Measurements from ENCODE around the gene AKAP6.
"Not testable (repeated sequence)": the region's sequence is repeated elsewhere in the genome, so short reads cannot be mapped to it uniquely, and the experiment has no call there.

Gene AKAP6

GRCh38 chr14:32370714-32371113 lies 41.6 kb downstream of the AKAP6 start:
- Histone ChIP-seq H3K9ac (ENCODE audit: low read depth in 1 of 2, low read length in 2 of 2) (no peak overlapping the region), H3K27me3 (ENCODE audit: control insufficient read depth in 2 of 2, insufficient read depth in 2 of 2, low read length in 2 of 2) (no peaks in the 10 kb centered on the region), H3K27ac (ENCODE audit: low read depth in 2 of 2, low read length in 2 of 2) (no peak overlapping the region), H3K36me3 (ENCODE audit: control insufficient read depth in 2 of 2, insufficient read depth in 2 of 2, low read length in 2 of 2) (no peaks in the 10 kb centered on the region), H3K9me3 (ENCODE audit: control insufficient read depth in 2 of 2, low read length in 2 of 2) (no peaks in the 10 kb centered on the region), H3K4me1 (ENCODE audit: control insufficient read depth in 2 of 2, insufficient read depth in 2 of 2, low read length in 2 of 2) (no peaks in the 10 kb centered on the region), H3K4me3 (ENCODE audit: low read length in 2 of 2) (no peak overlapping the region)

DNA sequence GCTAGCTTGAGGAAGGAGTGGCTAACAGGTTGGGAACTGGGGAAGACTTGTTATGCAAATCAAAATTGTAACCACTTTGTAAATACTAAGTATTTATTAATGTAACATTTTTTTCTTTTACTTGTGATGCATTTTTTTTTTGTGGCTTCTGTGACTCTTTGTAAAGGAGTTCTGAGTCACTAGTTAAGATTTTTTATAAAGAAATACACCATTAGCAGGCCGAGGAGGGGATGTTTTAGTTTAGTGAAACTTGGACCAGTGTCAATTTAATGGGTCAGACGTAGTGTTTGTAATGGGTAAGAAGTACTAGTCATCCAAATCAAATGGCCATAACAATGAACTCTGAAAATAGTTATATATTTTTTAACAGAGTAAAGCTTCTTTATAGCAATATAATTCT lies 43.1 kb downstream of the AKAP6 start:
- Histone ChIP-seq H3K36me3 (ENCODE audit: control insufficient read depth in 2 of 2, insufficient read depth in 2 of 2, low read length in 2 of 2) (no peaks in the 10 kb centered on the region), H3K27me3 (ENCODE audit: control insufficient read depth in 2 of 2, insufficient read depth in 2 of 2, low read length in 2 of 2) (no peaks in the 10 kb centered on the region), H3K9me3 (ENCODE audit: control insufficient read depth in 2 of 2, low read length in 2 of 2) (no peaks in the 10 kb centered on the region), H3K27ac (ENCODE audit: low read depth in 2 of 2, low read length in 2 of 2) (no peak overlapping the region), H3K9ac (ENCODE audit: low read depth in 1 of 2, low read length in 2 of 2) (no peak overlapping the region), H3K4me3 (ENCODE audit: low read length in 2 of 2) (no peak overlapping the region), H3K4me1 (ENCODE audit: control insufficient read depth in 2 of 2, insufficient read depth in 2 of 2, low read length in 2 of 2) (no peaks in the 10 kb centered on the region)

- H3K27me3 ChIP-seq (ENCODE audit: control insufficient read depth in 2 of 2, insufficient read depth in 2 of 2, low read length in 2 of 2); H3K9me3 ChIP-seq (ENCODE audit: control insufficient read depth in 2 of 2, low read length in 2 of 2); H3K4me3 ChIP-seq (ENCODE audit: low read length in 2 of 2); H3K36me3 ChIP-seq (ENCODE audit: control insufficient read depth in 2 of 2, insufficient read depth in 2 of 2, low read length in 2 of 2); H3K9ac ChIP-seq (ENCODE audit: low read depth in 1 of 2, low read length in 2 of 2); H3K4me1 ChIP-seq (ENCODE audit: control insufficient read depth in 2 of 2, insufficient read depth in 2 of 2, low read length in 2 of 2); H3K27ac ChIP-seq (ENCODE audit: low read depth in 2 of 2, low read length in 2 of 2): not testable (repeated sequence)
Measured at GRCh38 chr14:32373174-32373573, 44.1 kb downstream of the AKAP6 start.

DNA sequence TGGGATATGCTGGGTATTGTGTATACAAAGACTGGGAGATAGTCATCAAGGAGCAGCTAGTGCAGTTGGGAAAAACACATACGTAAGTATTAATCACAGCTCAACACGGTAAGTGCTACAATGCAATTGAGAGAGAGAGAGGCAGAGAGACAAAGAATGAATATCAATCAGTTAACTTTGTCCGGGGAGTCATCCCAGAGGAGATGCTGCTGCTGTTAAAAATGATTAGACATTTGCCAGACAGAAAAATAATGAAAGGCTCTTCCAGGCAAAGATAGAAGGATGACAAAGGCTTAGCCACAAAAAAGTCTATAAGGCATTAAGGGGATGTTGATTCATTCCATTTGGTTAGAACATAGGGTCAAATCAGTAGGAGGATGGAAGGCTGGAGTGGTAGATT lies 45.1 kb downstream of the AKAP6 start:
- Histone ChIP-seq H3K27me3 (ENCODE audit: control insufficient read depth in 2 of 2, insufficient read depth in 2 of 2, low read length in 2 of 2) (no peaks in the 10 kb centered on the region), H3K4me3 (ENCODE audit: low read length in 2 of 2) (no peak overlapping the region), H3K36me3 (ENCODE audit: control insufficient read depth in 2 of 2, insufficient read depth in 2 of 2, low read length in 2 of 2) (no peaks in the 10 kb centered on the region), H3K9me3 (ENCODE audit: control insufficient read depth in 2 of 2, low read length in 2 of 2) (no peaks in the 10 kb centered on the region), H3K4me1 (ENCODE audit: control insufficient read depth in 2 of 2, insufficient read depth in 2 of 2, low read length in 2 of 2) (no peaks in the 10 kb centered on the region), H3K27ac (ENCODE audit: low read depth in 2 of 2, low read length in 2 of 2) (no peak overlapping the region), H3K9ac (ENCODE audit: low read depth in 1 of 2, low read length in 2 of 2) (no peak overlapping the region)

DNA sequence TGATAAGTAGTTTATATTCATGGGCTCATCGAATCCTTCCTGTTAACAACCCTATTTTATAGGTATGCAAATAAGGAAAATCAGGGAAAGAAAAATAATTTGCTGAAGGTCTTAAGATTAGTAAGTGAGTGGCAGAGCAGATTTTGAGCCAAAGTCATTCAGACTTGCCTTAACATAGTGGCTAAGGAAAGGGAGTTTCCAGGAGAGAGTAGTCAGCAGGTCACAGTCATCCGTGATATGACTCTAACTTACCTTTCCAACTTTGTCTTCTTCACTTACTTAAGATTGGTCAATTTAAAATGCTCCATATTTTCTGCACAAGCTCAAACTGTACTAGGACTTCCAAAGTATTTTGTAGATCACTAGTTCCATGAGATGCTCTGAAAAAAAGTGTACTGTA lies 46.6 kb downstream of the AKAP6 start:
- no peaks in the 10 kb centered on the region for H3K9me3 ChIP-seq (ENCODE audit: control insufficient read depth in 2 of 2, low read length in 2 of 2)
- H3K9ac ChIP-seq (ENCODE audit: low read depth in 1 of 2, low read length in 2 of 2), result no peak overlapping the region
- H3K27me3 ChIP-seq (ENCODE audit: control insufficient read depth in 2 of 2, insufficient read depth in 2 of 2, low read length in 2 of 2), result no peaks in the 10 kb centered on the region
- no peaks in the 10 kb centered on the region for H3K4me1 ChIP-seq (ENCODE audit: control insufficient read depth in 2 of 2, insufficient read depth in 2 of 2, low read length in 2 of 2)
- H3K4me3 ChIP-seq (ENCODE audit: low read length in 2 of 2), result no peak overlapping the region
- no peak overlapping the region for H3K27ac ChIP-seq (ENCODE audit: low read depth in 2 of 2, low read length in 2 of 2)
- H3K36me3 ChIP-seq (ENCODE audit: control insufficient read depth in 2 of 2, insufficient read depth in 2 of 2, low read length in 2 of 2), result no peaks in the 10 kb centered on the region

- no peaks in the 10 kb centered on the region for H3K36me3 ChIP-seq (ENCODE audit: control insufficient read depth in 2 of 2, insufficient read depth in 2 of 2, low read length in 2 of 2)
- H3K9ac ChIP-seq (ENCODE audit: low read depth in 1 of 2, low read length in 2 of 2), result no peak overlapping the region
- H3K27ac ChIP-seq (ENCODE audit: low read depth in 2 of 2, low read length in 2 of 2), result no peak overlapping the region
- no peaks in the 10 kb centered on the region for H3K27me3 ChIP-seq (ENCODE audit: control insufficient read depth in 2 of 2, insufficient read depth in 2 of 2, low read length in 2 of 2)
- no peaks in the 10 kb centered on the region for H3K4me1 ChIP-seq (ENCODE audit: control insufficient read depth in 2 of 2, insufficient read depth in 2 of 2, low read length in 2 of 2)
- no peak overlapping the region for H3K4me3 ChIP-seq (ENCODE audit: low read length in 2 of 2)
- H3K9me3 ChIP-seq (ENCODE audit: control insufficient read depth in 2 of 2, low read length in 2 of 2), result no peaks in the 10 kb centered on the region
Measured at GRCh38 chr14:32377046-32377646, 48.0 kb downstream of the AKAP6 start.

GRCh38 chr14:32378284-32378683 lies 49.2 kb downstream of the AKAP6 start:
- H3K4me3 ChIP-seq (ENCODE audit: low read length in 2 of 2), result no peak overlapping the region
- no peaks in the 10 kb centered on the region for H3K9me3 ChIP-seq (ENCODE audit: control insufficient read depth in 2 of 2, low read length in 2 of 2)
- no peak overlapping the region for H3K27ac ChIP-seq (ENCODE audit: low read depth in 2 of 2, low read length in 2 of 2)
- H3K9ac ChIP-seq (ENCODE audit: low read depth in 1 of 2, low read length in 2 of 2), result no peak overlapping the region
- H3K4me1 ChIP-seq (ENCODE audit: control insufficient read depth in 2 of 2, insufficient read depth in 2 of 2, low read length in 2 of 2), result no peaks in the 10 kb centered on the region
- no peaks in the 10 kb centered on the region for H3K36me3 ChIP-seq (ENCODE audit: control insufficient read depth in 2 of 2, insufficient read depth in 2 of 2, low read length in 2 of 2)
- H3K27me3 ChIP-seq (ENCODE audit: control insufficient read depth in 2 of 2, insufficient read depth in 2 of 2, low read length in 2 of 2), result no peaks in the 10 kb centered on the region

DNA sequence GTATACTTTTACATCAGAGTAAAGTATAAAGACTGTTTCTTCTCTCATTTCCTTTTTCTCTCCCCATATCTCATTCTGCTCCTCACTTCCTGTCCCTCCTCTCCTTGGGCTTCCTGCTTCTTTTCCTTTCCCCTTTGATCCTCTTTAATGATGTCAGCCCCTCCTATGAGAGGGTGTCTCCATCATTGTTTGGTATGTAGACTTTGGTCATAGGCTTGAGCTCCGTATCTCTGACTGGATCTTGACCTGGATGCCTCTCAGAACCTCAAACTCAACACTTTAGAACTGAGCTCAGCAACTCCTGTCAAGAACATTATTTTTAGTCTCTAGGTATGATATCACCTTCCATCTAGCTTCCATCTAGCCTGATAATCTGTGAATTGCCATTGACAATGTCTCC lies 50.3 kb downstream of the AKAP6 start:
- H3K27ac ChIP-seq (ENCODE audit: low read depth in 2 of 2, low read length in 2 of 2), result no peak overlapping the region
- no peaks in the 10 kb centered on the region for H3K9me3 ChIP-seq (ENCODE audit: control insufficient read depth in 2 of 2, low read length in 2 of 2)
- H3K36me3 ChIP-seq (ENCODE audit: control insufficient read depth in 2 of 2, insufficient read depth in 2 of 2, low read length in 2 of 2), result no peaks in the 10 kb centered on the region
- no peaks in the 10 kb centered on the region for H3K4me1 ChIP-seq (ENCODE audit: control insufficient read depth in 2 of 2, insufficient read depth in 2 of 2, low read length in 2 of 2)
- H3K9ac ChIP-seq (ENCODE audit: low read depth in 1 of 2, low read length in 2 of 2), result no peak overlapping the region
- H3K27me3 ChIP-seq (ENCODE audit: control insufficient read depth in 2 of 2, insufficient read depth in 2 of 2, low read length in 2 of 2), result no peaks in the 10 kb centered on the region
- H3K4me3 ChIP-seq (ENCODE audit: low read length in 2 of 2), result no peak overlapping the region

DNA sequence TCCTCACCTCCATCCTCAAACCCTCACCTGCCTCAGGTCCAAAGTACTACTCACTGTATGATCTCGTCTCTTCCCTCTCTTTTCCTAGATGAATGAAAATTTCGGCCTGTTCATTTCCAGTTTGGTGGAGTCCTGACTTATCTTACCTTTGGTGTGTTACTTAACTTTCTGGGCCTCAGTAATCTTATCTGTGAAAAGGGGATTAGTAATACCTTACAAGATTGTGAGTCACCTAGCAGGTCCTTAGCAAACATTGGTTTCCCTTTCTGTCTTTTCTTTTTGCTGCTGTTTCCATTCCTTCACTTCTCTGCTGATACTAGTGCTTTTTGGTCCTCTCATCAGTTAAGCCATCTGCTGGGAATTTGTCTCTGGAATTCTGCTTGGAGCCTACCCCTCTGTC lies 52.8 kb downstream of the AKAP6 start:
- H3K27me3 ChIP-seq (ENCODE audit: control insufficient read depth in 2 of 2, insufficient read depth in 2 of 2, low read length in 2 of 2), result no peaks in the 10 kb centered on the region
- no peaks in the 10 kb centered on the region for H3K36me3 ChIP-seq (ENCODE audit: control insufficient read depth in 2 of 2, insufficient read depth in 2 of 2, low read length in 2 of 2)
- no peak overlapping the region for H3K27ac ChIP-seq (ENCODE audit: low read depth in 2 of 2, low read length in 2 of 2)
- no peaks in the 10 kb centered on the region for H3K4me1 ChIP-seq (ENCODE audit: control insufficient read depth in 2 of 2, insufficient read depth in 2 of 2, low read length in 2 of 2)
- no peak overlapping the region for H3K4me3 ChIP-seq (ENCODE audit: low read length in 2 of 2)
- H3K9ac ChIP-seq (ENCODE audit: low read depth in 1 of 2, low read length in 2 of 2), result no peak overlapping the region
- no peaks in the 10 kb centered on the region for H3K9me3 ChIP-seq (ENCODE audit: control insufficient read depth in 2 of 2, low read length in 2 of 2)

DNA sequence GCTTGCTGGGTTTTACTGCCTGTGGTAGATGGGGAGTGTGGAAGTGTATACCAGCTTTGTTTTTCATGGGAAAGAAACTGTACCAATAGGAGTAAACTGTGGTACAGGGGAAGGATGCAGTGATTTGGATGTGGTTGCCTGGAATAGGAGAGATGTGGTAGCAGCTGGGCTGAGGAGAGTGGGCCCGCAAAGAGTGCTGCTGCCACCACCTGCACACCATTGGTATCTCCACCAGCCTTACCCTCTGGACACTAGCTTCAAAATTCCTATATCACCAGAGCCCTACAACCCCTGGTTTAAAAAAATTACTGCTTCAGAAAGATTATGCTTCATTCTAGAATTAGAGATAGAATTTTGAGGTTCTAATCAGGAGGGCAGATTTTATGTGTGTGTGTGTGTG lies 53.6 kb downstream of the AKAP6 start:
- H3K9me3 ChIP-seq (ENCODE audit: control insufficient read depth in 2 of 2, low read length in 2 of 2), result no peaks in the 10 kb centered on the region
- no peaks in the 10 kb centered on the region for H3K36me3 ChIP-seq (ENCODE audit: control insufficient read depth in 2 of 2, insufficient read depth in 2 of 2, low read length in 2 of 2)
- no peaks in the 10 kb centered on the region for H3K27me3 ChIP-seq (ENCODE audit: control insufficient read depth in 2 of 2, insufficient read depth in 2 of 2, low read length in 2 of 2)
- H3K4me1 ChIP-seq (ENCODE audit: control insufficient read depth in 2 of 2, insufficient read depth in 2 of 2, low read length in 2 of 2), result no peaks in the 10 kb centered on the region
- no peak overlapping the region for H3K9ac ChIP-seq (ENCODE audit: low read depth in 1 of 2, low read length in 2 of 2)
- H3K4me3 ChIP-seq (ENCODE audit: low read length in 2 of 2), result no peak overlapping the region
- no peak overlapping the region for H3K27ac ChIP-seq (ENCODE audit: low read depth in 2 of 2, low read length in 2 of 2)

Data from mucosa of rectum (tissue), 2 donors.